Gastrocnemius medialis (tissue), 4 donors: ENCODE measurements around the gene TERF2IP. TPM values are rescaled to one million over a fixed set of nuclear protein-coding genes. Genes with fewer than 3 reads are reported as not detected.
A peak's percentile ranks its signal among the peaks of the same experiment; 100 is the strongest.

ENCODE experiments used
- ATAC-seq, 2 donors: fragments of 150-250 bp; one replicate each; pipeline ENCODE4 v1.9.1; 2016
- DNase-seq, 2 donors: peaks; one replicate each; pipeline ENCODE4 v3.0.0-alpha.2; 2019
- H3K27ac ChIP-seq, 4 donors: fragments of 200-600 bp; sonication (generic); 1 replicate in 1 of 4; 2 replicates in 3 of 4; pipeline ENCODE4 v1.5.1; 2016 to 2018; ENCODE audit warnings: mild to moderate bottlenecking in 2 of 4, moderate library complexity in 1 of 4
- H3K27me3 ChIP-seq, 3 donors: fragments of 200-600 bp; sonication (generic) in 2 of 3; 1 replicate in 1 of 3; 2 replicates in 2 of 3; pipeline versions ENCODE4 v1.5.1 to v1.6.0; 2016 to 2019; ENCODE audit warnings: mild to moderate bottlenecking in 1 of 3, moderate library complexity in 1 of 3
- H3K36me3 ChIP-seq, 2 donors: fragments of 200-600 bp; sonication (generic) in 1 of 2; one replicate each; pipeline ENCODE4 v1.5.1; 2017 to 2018
- H3K4me1 ChIP-seq, 2 donors: fragments of 200-600 bp; sonication (generic) in 1 of 2; one replicate each; pipeline ENCODE4 v1.5.1; 2016 to 2017; ENCODE audit warnings: mild to moderate bottlenecking in 2 of 2
- H3K4me3 ChIP-seq, 4 donors: fragments of 200-600 bp; sonication (generic) in 3 of 4; 1 replicate in 1 of 4; 2 replicates in 3 of 4; pipeline ENCODE4 v1.5.1; 2016 to 2019; ENCODE audit warnings: mild to moderate bottlenecking in 2 of 4
- H3K9me3 ChIP-seq, 3 donors: fragments of 200-600 bp; sonication (generic) in 2 of 3; 1 replicate in 1 of 3; 2 replicates in 2 of 3; pipeline ENCODE4 v1.5.1; 2016 to 2019
- POLR2A ChIP-seq, 2 donors: fragments of 450-650 bp; IDR thresholded peaks; one replicate each; pipeline ENCODE4 v1.6.1; 2017; ENCODE audit warnings: antibody characterized with exemption in 2 of 2, mild to moderate bottlenecking in 2 of 2, moderate library complexity in 2 of 2
- in situ Hi-C, 4 donors: fragments of 200-750 bp; cut with MboI; loops; one replicate each; pipeline versions ENCODE4 v1.15.0 to v1.8.0; 2017; ENCODE audit warnings: low sequenced_read_pairs in 4 of 4
- intact Hi-C: fragments of 100-400 bp; cut with DNase I; formaldehyde crosslinking; loops from one replicate; pipeline ENCODE4 v1.15.1; 2023; ENCODE audit warnings: low total_unique reads
- total RNA-seq, 4 donors: library from RNA; depleted of rRNA; stranded (reverse); fragments of >200 nt; gene quantifications; one replicate each; pipeline versions ENCODE4 v1.1.0 to v1.2.3, GENCODE V29; 2016
- TF ChIP-seq, protein P1 (sequence below), 5 experiments: fragments of 450-650 bp in 3 of 5; fragments of 200-600 bp in 2 of 5; sonication (generic) in 2 of 5; IDR thresholded peaks in 4 of 5; conservative IDR thresholded peaks in 1 of 5; 1 replicate in 4 of 5; 2 replicates in 1 of 5; pipeline ENCODE4 v1.5.1; 2016 to 2019; ENCODE audit warnings: antibody characterized with exemption in 5 of 5, mild to moderate bottlenecking in 3 of 5, moderate library complexity in 3 of 5

Gene TERF2IP
- total RNA-seq, 4 donors from 2014 or later: 44.5 to 73.6 (median 69.7) TPM

- Histone ChIP-seq H3K4me3 (no peak overlapping the region), H3K36me3 (peaks cover 0 to 78% of the 10 kb centered on the region in 2 donors), H3K9me3 (no peaks in the 10 kb centered on the region), H3K27ac (no peak overlapping the region), H3K4me1 (peaks cover 9 to 17% of the 10 kb centered on the region in 2 donors), H3K27me3 (no peaks in the 10 kb centered on the region)
- DNase-seq (no peak), ATAC-seq (no peak)
- no peak for TF ChIP-seq POLR2A (IDR thresholded peaks at IDR 0.05)
- TF ChIP-seq, protein P1, sequence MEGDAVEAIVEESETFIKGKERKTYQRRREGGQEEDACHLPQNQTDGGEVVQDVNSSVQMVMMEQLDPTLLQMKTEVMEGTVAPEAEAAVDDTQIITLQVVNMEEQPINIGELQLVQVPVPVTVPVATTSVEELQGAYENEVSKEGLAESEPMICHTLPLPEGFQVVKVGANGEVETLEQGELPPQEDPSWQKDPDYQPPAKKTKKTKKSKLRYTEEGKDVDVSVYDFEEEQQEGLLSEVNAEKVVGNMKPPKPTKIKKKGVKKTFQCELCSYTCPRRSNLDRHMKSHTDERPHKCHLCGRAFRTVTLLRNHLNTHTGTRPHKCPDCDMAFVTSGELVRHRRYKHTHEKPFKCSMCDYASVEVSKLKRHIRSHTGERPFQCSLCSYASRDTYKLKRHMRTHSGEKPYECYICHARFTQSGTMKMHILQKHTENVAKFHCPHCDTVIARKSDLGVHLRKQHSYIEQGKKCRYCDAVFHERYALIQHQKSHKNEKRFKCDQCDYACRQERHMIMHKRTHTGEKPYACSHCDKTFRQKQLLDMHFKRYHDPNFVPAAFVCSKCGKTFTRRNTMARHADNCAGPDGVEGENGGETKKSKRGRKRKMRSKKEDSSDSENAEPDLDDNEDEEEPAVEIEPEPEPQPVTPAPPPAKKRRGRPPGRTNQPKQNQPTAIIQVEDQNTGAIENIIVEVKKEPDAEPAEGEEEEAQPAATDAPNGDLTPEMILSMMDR (IDR thresholded peaks at IDR 0.05 in 4 of 5, conservative IDR thresholded peaks at IDR 0.05 in 1 of 5): no peak
- in situ Hi-C loops: loop anchor here in 1 of 4 donors (25.0 kb wide), 2 partner anchors 178 to 653 kb away; partner anchors contain the start of genes TMEM170A, WDR59 and ZNRF1
- intact Hi-C loops: loop anchor here (10.0 kb wide), 1 partner anchor 436 kb away; the partner anchor contains the start of gene CTRB2
Observed at GRCh38 chr16:75640598-75640997, 7.0 kb upstream of the TERF2IP start.

DNA sequence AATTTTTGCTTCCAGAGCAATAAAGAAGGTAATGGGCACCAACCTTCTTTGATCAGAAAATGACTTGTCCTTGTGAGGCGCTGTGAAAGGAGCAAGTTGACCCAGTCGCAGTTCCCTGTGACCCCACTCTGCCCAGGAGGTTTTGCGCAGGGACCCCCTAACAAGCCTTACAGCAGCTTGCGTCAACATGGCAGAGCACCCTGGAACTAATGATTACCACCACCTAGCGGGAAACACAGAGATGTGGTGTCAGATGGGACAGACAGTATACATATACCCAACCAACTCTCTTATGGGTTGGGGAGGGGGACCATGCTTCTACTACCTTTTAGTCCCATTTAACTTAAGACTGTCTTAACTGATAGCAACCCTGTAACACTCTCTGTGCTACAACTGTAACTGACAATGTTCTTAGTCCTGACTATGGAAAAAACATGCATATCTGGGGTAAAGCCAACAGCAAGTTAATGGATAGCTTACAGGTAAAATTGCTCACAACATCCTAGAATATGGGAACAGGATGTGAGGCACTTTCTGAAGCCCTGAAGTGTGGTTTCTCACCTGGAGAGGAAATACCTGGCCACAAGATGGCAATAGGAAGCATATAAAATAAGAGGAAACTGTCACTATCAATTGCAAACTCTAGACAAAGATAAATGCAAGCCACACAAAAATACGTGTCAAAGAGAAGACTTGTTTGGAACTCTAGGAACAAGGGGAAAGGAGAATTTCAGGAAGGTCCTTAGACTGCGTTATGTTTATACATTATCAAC, 3.1 kb upstream of the TERF2IP start:
- H3K9me3 ChIP-seq: no peaks in the 10 kb centered on the region
- H3K27ac ChIP-seq: no peak overlapping the region
- in situ Hi-C loops (loop anchor here in 1 of 4 donors (25.0 kb wide), 2 partner anchors 182 to 657 kb away; partner anchors contain the start of genes TMEM170A, WDR59 and ZNRF1), intact Hi-C loops (loop anchor here (5.0 to 10.0 kb wide), 2 partner anchors 440 to 1548 kb away; partner anchors contain the start of genes CTRB2 and MON1B)
- TF ChIP-seq, protein P1 (IDR thresholded peaks at IDR 0.05 in 4 of 5, conservative IDR thresholded peaks at IDR 0.05 in 1 of 5): no peak
- no peak for TF ChIP-seq POLR2A (IDR thresholded peaks at IDR 0.05)
- no peak for DNase-seq
- peaks cover 26 to 29% of the 10 kb centered on the region in 2 donors for H3K4me1 ChIP-seq
- no peaks in the 10 kb centered on the region for H3K27me3 ChIP-seq
- peaks cover 0 to 42% of the 10 kb centered on the region in 2 donors for H3K36me3 ChIP-seq
- no peak overlapping the region for H3K4me3 ChIP-seq
- no peak for ATAC-seq

GRCh38 chr16:75647112-75647491, 471 bp upstream of the TERF2IP start:
- TF ChIP-seq, protein P1 (IDR thresholded peaks at IDR 0.05 in 4 of 5, conservative IDR thresholded peaks at IDR 0.05 in 1 of 5): no peak
- no peak for TF ChIP-seq POLR2A (IDR thresholded peaks at IDR 0.05)
- H3K36me3 ChIP-seq: peaks cover 0 to 19% of the 10 kb centered on the region in 2 donors
- ATAC-seq (peak; percentile 24 to 29), DNase-seq (no peak)
- H3K9me3 ChIP-seq: no peaks in the 10 kb centered on the region
- no peaks in the 10 kb centered on the region for H3K27me3 ChIP-seq
- in situ Hi-C loops: loop anchor here in 1 of 4 donors (25.0 kb wide), 2 partner anchors 185 to 660 kb away; partner anchors contain the start of genes TMEM170A, WDR59 and ZNRF1
- H3K4me1 ChIP-seq: peaks cover 53% of the 10 kb centered on the region in 2 donors
- peak overlapping the region; percentile 85 to 99 (median 92) for H3K4me3 ChIP-seq
- H3K27ac ChIP-seq: peak overlapping the region; percentile 95 to 98 (median 97)
- intact Hi-C loops: loop anchor here (1.0 to 10.0 kb wide), 5 partner anchors 24 to 1545 kb away; partner anchors contain the start of genes ADAT1, CTRB2, GABARAPL2 and MON1B

DNA sequence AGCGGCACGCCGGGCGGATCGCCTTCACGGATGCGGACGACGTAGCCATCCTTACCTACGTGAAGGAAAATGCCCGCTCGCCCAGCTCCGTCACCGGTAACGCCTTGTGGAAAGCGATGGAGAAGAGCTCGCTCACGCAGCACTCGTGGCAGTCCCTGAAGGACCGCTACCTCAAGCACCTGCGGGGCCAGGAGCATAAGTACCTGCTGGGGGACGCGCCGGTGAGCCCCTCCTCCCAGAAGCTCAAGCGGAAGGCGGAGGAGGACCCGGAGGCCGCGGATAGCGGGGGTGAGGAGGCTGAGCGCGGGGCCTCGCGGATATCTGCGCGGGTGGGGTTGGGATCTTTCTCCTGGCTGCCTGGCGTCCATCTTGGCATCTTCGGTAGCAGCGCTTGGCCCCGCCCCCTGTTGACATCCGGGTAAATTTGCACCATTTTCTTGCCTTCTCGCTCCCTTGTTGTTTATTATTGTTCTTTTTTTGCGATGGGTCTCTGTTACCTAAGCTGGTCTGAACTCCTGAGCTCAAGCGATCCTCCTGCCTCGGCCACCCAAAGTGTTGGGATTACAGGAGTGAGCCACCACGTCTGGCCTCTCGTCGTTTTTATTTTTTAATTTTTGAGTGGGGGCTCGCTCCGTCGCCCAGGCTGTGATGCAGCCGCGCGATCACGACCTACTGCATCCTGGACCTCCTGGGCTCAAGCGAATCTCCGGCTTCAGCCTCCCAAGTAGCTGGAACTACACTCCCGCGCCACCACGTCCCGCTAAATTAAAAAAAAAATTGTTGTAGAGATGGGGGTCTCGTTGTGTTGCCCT, 898 bp downstream of the TERF2IP start:
- Histone ChIP-seq H3K4me3 (peak overlapping the region; percentile 85 to 99 (median 92)), H3K9me3 (no peaks in the 10 kb centered on the region), H3K27me3 (no peaks in the 10 kb centered on the region), H3K4me1 (peaks cover 64 to 67% of the 10 kb centered on the region in 2 donors), H3K27ac (peak overlapping the region; percentile 95 to 98 (median 97)), H3K36me3 (peaks cover 0 to 17% of the 10 kb centered on the region in 2 donors)
- ATAC-seq (peak; percentile 74), DNase-seq (peak; percentile 72 to 73)
- TF ChIP-seq POLR2A (IDR thresholded peaks at IDR 0.05): no peak
- TF ChIP-seq, protein P1 (IDR thresholded peaks at IDR 0.05 in 4 of 5, conservative IDR thresholded peaks at IDR 0.05 in 1 of 5): no peak
- intact Hi-C loops (loop anchor here (5.0 to 10.0 kb wide), 2 partner anchors 444 to 1544 kb away; partner anchors contain the start of genes CTRB2 and MON1B), in situ Hi-C loops (loop anchor here in 1 of 4 donors (25.0 kb wide), 2 partner anchors 186 to 661 kb away; partner anchors contain the start of genes TMEM170A, WDR59 and ZNRF1)
